ENCODE results near the gene OR8B2. TPM values are rescaled to one million over a fixed set of nuclear protein-coding genes. Genes with fewer than 3 reads are reported as not detected.

OR8B2 gene, protein sequence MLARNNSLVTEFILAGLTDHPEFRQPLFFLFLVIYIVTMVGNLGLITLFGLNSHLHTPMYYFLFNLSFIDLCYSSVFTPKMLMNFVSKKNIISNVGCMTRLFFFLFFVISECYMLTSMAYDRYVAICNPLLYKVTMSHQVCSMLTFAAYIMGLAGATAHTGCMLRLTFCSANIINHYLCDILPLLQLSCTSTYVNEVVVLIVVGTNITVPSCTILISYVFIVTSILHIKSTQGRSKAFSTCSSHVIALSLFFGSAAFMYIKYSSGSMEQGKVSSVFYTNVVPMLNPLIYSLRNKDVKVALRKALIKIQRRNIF
- total RNA-seq: not detected

DNA sequence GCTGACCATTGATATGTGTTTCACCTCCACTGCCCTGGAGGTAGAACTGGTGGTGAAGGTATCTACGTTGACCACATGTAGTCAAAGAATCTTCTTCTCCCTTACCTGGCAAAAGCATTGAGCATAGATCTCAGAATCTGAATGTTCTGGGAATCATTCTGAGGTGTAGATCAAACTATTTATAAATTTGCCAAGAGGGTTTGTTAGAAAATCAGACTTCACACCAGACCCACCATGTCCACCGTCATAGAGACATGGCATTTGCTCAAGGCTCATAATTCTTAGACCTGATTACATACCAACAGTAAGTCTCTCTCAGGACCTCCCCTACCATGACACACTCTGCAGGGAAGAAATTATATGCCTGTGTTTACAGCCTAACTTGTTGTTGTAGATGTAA, at the start of gene OR8B2:
TSS of gene OR8B2 (minus strand) at position 101 of the 400 bp plus-strand sequence. CDS start 1,156 bp downstream, outside the sequence.
- 52 to 55% methylated on average over 2 of the region's 2 CpGs for WGBS, 2 donors
- DNase-seq: no peak
- H3K4me1 ChIP-seq: no peaks in the 10 kb centered on the region
- H3K4me3 ChIP-seq: no peak within 1 kb of the TSS
- H3K9me3 ChIP-seq: no peaks in the 10 kb centered on the region
- no peaks in the 10 kb centered on the region for H3K36me3 ChIP-seq
- H3K27me3 ChIP-seq: no peaks in the 10 kb centered on the region
- TF ChIP-seq POLR2A (IDR thresholded peaks at IDR 0.05): no peak
- TF ChIP-seq, protein P1, sequence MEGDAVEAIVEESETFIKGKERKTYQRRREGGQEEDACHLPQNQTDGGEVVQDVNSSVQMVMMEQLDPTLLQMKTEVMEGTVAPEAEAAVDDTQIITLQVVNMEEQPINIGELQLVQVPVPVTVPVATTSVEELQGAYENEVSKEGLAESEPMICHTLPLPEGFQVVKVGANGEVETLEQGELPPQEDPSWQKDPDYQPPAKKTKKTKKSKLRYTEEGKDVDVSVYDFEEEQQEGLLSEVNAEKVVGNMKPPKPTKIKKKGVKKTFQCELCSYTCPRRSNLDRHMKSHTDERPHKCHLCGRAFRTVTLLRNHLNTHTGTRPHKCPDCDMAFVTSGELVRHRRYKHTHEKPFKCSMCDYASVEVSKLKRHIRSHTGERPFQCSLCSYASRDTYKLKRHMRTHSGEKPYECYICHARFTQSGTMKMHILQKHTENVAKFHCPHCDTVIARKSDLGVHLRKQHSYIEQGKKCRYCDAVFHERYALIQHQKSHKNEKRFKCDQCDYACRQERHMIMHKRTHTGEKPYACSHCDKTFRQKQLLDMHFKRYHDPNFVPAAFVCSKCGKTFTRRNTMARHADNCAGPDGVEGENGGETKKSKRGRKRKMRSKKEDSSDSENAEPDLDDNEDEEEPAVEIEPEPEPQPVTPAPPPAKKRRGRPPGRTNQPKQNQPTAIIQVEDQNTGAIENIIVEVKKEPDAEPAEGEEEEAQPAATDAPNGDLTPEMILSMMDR (IDR thresholded peaks at IDR 0.05): no peak
- intact Hi-C loops (cut with DNase I): no loop called here
- H3K27ac ChIP-seq: no peak within 1 kb of the TSS

DNA sequence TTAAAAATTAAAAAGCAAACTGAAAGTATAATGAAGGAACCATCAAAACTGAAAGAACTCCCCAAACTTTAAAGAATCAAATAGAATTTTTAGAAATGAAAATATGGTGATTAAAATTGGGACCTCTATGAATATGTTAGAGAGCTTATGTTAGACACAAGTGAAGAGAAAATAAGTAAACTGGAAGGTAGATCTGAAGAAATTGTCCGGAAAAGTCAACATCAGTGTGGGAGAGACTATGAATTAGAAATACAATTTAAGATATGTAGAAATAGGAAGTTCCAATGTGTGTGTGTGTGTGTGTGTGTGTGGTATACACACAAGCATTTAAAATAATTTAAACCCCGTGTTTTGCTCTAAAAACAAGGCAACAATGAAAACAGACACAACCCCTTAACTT, 45.3 kb upstream of the OR8B2 start:
- Histone ChIP-seq H3K9me3 (no peaks in the 10 kb centered on the region), H3K27me3 (no peaks in the 10 kb centered on the region), H3K36me3 (no peaks in the 10 kb centered on the region), H3K4me1 (no peaks in the 10 kb centered on the region), H3K27ac (no peak overlapping the region), H3K4me3 (no peak overlapping the region)
- no peak for DNase-seq
- intact Hi-C loops (cut with DNase I): loop anchor here (10.0 kb wide), 1 partner anchor 155 kb away; no protein-coding TSS in a partner anchor
- WGBS, 2 donors: 59 to 67% methylated on average over 2 of the region's 2 CpGs
- TF ChIP-seq, protein P1 (IDR thresholded peaks at IDR 0.05): no peak
- no peak for TF ChIP-seq POLR2A (IDR thresholded peaks at IDR 0.05)

DNA sequence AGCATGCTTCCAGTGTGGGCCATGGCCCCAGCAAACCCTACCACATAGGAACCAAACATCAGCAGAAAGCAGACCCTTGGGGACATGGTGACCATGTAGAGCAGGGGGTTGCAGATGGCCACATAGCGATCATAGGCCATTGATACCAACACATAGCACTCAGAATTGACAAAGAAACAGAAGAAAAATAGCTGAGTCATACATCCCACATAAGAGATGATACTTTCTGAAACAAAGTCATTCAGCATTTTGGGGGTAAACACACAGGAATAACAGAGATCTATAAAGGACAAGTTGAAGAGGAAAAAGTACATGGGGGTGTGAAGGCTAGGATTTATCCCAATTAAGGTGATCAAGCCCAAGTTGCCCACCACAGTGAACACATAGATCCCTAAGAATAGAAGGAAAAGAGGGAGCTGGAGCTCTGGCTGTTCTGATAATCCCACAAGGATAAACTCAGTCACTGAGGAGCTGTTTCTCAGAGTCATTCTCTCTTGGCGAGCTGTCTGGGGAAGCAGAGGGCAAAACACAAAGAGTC, 40.2 kb upstream of the OR8B2 start, which contains the start of gene OR8B4:
TSS of gene OR8B4 (minus strand) at position 488 of the 538 bp plus-strand sequence. CDS start at position 488, 0 bp downstream.
- Histone ChIP-seq H3K27ac (no peak within 1 kb of the TSS), H3K9me3 (no peaks in the 10 kb centered on the region), H3K36me3 (no peaks in the 10 kb centered on the region), H3K4me1 (no peaks in the 10 kb centered on the region), H3K4me3 (no peak within 1 kb of the TSS), H3K27me3 (no peaks in the 10 kb centered on the region)
- TF ChIP-seq, protein P1 (IDR thresholded peaks at IDR 0.05): no peak
- no peak for TF ChIP-seq POLR2A (IDR thresholded peaks at IDR 0.05)
- intact Hi-C loops (cut with DNase I): loop anchor here (10.0 kb wide), 1 partner anchor 160 kb away; no protein-coding TSS in a partner anchor
- 77 to 87% methylated on average over 2 of the region's 2 CpGs for WGBS, 2 donors
- DNase-seq: no peak

DNA sequence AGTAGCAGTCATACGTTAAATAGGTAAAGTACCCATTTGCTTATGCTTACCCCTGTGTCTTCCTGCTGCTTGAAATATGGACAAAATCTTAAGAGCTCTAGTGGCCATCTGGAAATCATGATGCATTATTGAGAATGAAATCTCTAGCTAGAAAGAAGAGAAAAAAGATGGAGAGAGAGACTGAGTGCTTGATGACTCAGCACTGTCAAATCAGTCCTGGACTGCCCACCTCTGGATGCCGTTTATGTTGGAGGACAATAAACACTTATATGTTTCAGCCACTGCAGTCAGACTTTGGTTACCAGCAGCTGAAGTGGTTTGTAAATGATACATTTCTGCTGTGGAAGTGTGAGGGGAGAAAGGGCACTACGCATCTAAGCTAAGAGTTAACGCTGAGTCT, 36.7 kb upstream of the OR8B2 start:
- intact Hi-C loops (cut with DNase I): loop anchor here (10.0 kb wide), 1 partner anchor 164 kb away; no protein-coding TSS in a partner anchor
- DNase-seq: no peak

More for the DNA sequence above, 36.7 kb upstream of the OR8B2 start:
- Histone ChIP-seq H3K27me3 (no peaks in the 10 kb centered on the region), H3K36me3 (no peaks in the 10 kb centered on the region), H3K4me3 (no peak overlapping the region), H3K4me1 (no peaks in the 10 kb centered on the region), H3K27ac (no peak overlapping the region), H3K9me3 (no peaks in the 10 kb centered on the region)
- 81 to 82% methylated on average over 4 of the region's 4 CpGs for WGBS, 2 donors
- TF ChIP-seq, protein P1 (IDR thresholded peaks at IDR 0.05): no peak
- no peak for TF ChIP-seq POLR2A (IDR thresholded peaks at IDR 0.05)

Data from esophagus squamous epithelium (tissue), 5 donors.